Measurements from ENCODE around the gene MAST4.

The MAST4 gene

GRCh38 chr5:67028941-67029340 lies 432.7 kb downstream of the MAST4 start:
- no peak for DNase-seq

GRCh38 chr5:67029481-67029880 lies 433.3 kb downstream of the MAST4 start:
- no peak for DNase-seq

- no peak for DNase-seq
Observed at GRCh38 chr5:67030289-67031056, 434.3 kb downstream of the MAST4 start.

GRCh38 chr5:67031057-67031443 lies 434.9 kb downstream of the MAST4 start:
- no peak for DNase-seq

- DNase-seq, result no peak
Observed at GRCh38 chr5:67031692-67032091, 435.5 kb downstream of the MAST4 start.

GRCh38 chr5:67032921-67033664 lies 436.9 kb downstream of the MAST4 start:
- no peak for DNase-seq

- no peak for DNase-seq
Observed at GRCh38 chr5:67033880-67034651, 437.9 kb downstream of the MAST4 start.

GRCh38 chr5:67035098-67035740 lies 439.0 kb downstream of the MAST4 start:
- no peak for DNase-seq

- no peak for DNase-seq
Observed at GRCh38 chr5:67037171-67037570, 441.0 kb downstream of the MAST4 start.

- DNase-seq, result no peak
Observed at GRCh38 chr5:67038817-67039603, 442.8 kb downstream of the MAST4 start.

GRCh38 chr5:67042176-67043003 lies 446.2 kb downstream of the MAST4 start:
- DNase-seq, result no peak

- no peak for DNase-seq
Observed at GRCh38 chr5:67043796-67044511, 447.8 kb downstream of the MAST4 start.

GRCh38 chr5:67045816-67046740 lies 449.9 kb downstream of the MAST4 start:
- DNase-seq, result no peak

GRCh38 chr5:67047160-67047559 lies 451.0 kb downstream of the MAST4 start:
- no peak for DNase-seq

- DNase-seq, result no peak
Observed at GRCh38 chr5:67047616-67048015, 451.4 kb downstream of the MAST4 start.

GRCh38 chr5:67050125-67050524 lies 453.9 kb downstream of the MAST4 start:
- no peak for DNase-seq

- no peak for DNase-seq
Observed at GRCh38 chr5:67050635-67051034, 454.4 kb downstream of the MAST4 start.

- DNase-seq, result no peak
Observed at GRCh38 chr5:67051164-67051563, 455.0 kb downstream of the MAST4 start.

- no peak for DNase-seq
Observed at GRCh38 chr5:67052034-67052433, 455.8 kb downstream of the MAST4 start.

GRCh38 chr5:67053229-67053628 lies 457.0 kb downstream of the MAST4 start:
- DNase-seq, result no peak
